GM19035 (cell line): ENCODE results near the gene NAT16.
"Not testable (repeated sequence)": the region's sequence is repeated elsewhere in the genome, so short reads cannot be mapped to it uniquely, and the experiment has no call there.

Source experiments
- ATAC-seq: cut with Tn5 transposase; IDR thresholded peaks from one replicate; pipeline ENCODE4 v1.9.1; 2021; ENCODE audit not compliant: unreplicated experiment

NAT16 gene

GRCh38 chr7:101180130-101180755 is at the start of gene NAT16:
TSS of gene NAT16 (minus strand) at chr7:101180293. CDS start at chr7:101174807, 5,486 bp downstream.
- ATAC-seq = no peak

- no peak for ATAC-seq
These were observed 46.6 kb upstream of the NAT16 start for GRCh38 chr7:101226721-101227120.

- no peak for ATAC-seq
These were observed 45.6 kb upstream of the NAT16 start for GRCh38 chr7:101225650-101226049.

- ATAC-seq = no peak
These were observed 43.4 kb upstream of the NAT16 start for GRCh38 chr7:101223528-101223927.

GRCh38 chr7:101222275-101222830 is 42.3 kb upstream of the NAT16 start:
- ATAC-seq = no peak

GRCh38 chr7:101220295-101220694 is 40.2 kb upstream of the NAT16 start:
- no peak for ATAC-seq

- ATAC-seq = peak; percentile 1
These were observed 38.4 kb upstream of the NAT16 start for GRCh38 chr7:101218236-101219125.

GRCh38 chr7:101217388-101218235 is 37.5 kb upstream of the NAT16 start, which contains the start of the genes PLOD3 and ZNHIT1:
TSS of gene PLOD3 (minus strand) at chr7:101217581. CDS start at chr7:101217274, 307 bp downstream.
TSS of gene ZNHIT1 (plus strand) at chr7:101218165. CDS start at chr7:101218196, 31 bp downstream.
- ATAC-seq = peak; percentile 64

GRCh38 chr7:101216860-101217387 is 36.8 kb upstream of the NAT16 start:
- peak; percentile 22 for ATAC-seq

- ATAC-seq = no peak
These were observed 36.1 kb upstream of the NAT16 start for GRCh38 chr7:101216001-101216859.

- no peak for ATAC-seq
These were observed 31.9 kb upstream of the NAT16 start for GRCh38 chr7:101212014-101212413.

- ATAC-seq = no peak
These were observed 31.4 kb upstream of the NAT16 start for GRCh38 chr7:101211501-101211900.

- ATAC-seq = no peak
These were observed 30.1 kb upstream of the NAT16 start for GRCh38 chr7:101210143-101210542.

GRCh38 chr7:101208794-101209193 is 28.7 kb upstream of the NAT16 start:
- no peak for ATAC-seq

- no peak for ATAC-seq
These were observed 27.4 kb upstream of the NAT16 start for GRCh38 chr7:101207459-101207858.

- ATAC-seq = no peak
These were observed 26.6 kb upstream of the NAT16 start for GRCh38 chr7:101206665-101207042.

GRCh38 chr7:101205901-101206664 is 26.0 kb upstream of the NAT16 start:
- ATAC-seq = no peak

- not testable (repeated sequence) for ATAC-seq
These were observed 23.9 kb upstream of the NAT16 start for GRCh38 chr7:101203740-101204738.
